Erythroblast (primary cell): ENCODE data around the gene IQCF6.

Source experiments
- DNase-seq, 2 experiments: peaks; one replicate each; lab custom pipeline; 2025; lab: John Stamatoyannopoulos, UW
- GATA1 ChIP-seq: IDR thresholded peaks from 2 replicates; pipeline ENCODE4 v1.6.1; 2011; ENCODE audit warnings: low read depth, mild to moderate bottlenecking, control low read depth, low read length, moderate library complexity
- POLR2A ChIP-seq: IDR thresholded peaks from 2 replicates; pipeline ENCODE4 v1.6.1; 2011; ENCODE audit warnings: mild to moderate bottlenecking, low read length

IQCF6 gene

GRCh38 chr3:51739110-51739509 lies 39.9 kb downstream of the IQCF6 start:
- TF ChIP-seq POLR2A: no peak
- no peak for TF ChIP-seq GATA1
- DNase-seq: no peak

DNA sequence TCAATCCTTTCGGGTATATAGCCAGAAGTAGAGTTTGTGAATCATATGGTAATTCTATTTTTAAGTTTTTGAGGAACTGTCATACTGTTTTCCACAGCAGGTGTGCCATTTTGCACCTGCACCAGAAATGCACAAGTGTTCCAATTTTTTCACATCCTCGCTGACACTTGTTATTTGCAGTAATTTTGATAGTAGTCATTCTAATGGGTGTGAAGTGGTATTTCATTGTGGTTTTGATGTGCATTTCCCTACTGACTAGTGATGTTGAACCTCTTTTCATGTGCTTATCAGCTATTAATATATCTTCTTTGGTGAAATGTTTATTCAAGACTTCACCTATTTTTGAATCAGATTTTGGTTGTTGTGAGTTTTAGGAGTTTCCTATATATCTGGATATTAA lies 43.1 kb downstream of the IQCF6 start:
- TF ChIP-seq GATA1: no peak
- TF ChIP-seq POLR2A: no peak
- DNase-seq: no peak

GRCh38 chr3:51735039-51735438 lies 44.0 kb downstream of the IQCF6 start:
- no peak for TF ChIP-seq GATA1
- TF ChIP-seq POLR2A: no peak
- DNase-seq: no peak

DNA sequence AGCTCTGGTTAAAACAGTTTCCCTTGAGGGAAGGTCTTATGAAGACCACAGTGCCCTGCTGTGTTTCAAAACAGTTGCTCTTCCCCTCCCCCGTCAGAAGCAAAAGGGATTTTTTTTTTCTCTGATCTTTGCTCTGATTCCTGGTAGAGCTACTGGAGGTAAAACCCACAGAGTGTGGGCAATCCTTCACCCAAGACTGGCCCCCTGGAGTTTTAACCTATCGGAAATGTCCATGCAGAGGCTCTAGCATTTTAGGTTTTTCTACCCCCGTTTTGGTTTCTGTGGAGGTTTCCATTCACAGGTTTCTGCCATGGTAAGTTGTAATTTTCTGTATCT lies 44.5 kb downstream of the IQCF6 start:
- no peak for DNase-seq
- TF ChIP-seq POLR2A (no peak), GATA1 (no peak)

GRCh38 chr3:51733859-51734571 lies 45.0 kb downstream of the IQCF6 start:
- no peak for TF ChIP-seq POLR2A
- TF ChIP-seq GATA1: no peak
- no peak for DNase-seq

GRCh38 chr3:51729042-51729633 lies 49.9 kb downstream of the IQCF6 start:
- DNase-seq: no peak
- TF ChIP-seq POLR2A (no peak), GATA1 (no peak)
